SK-N-SH treated with all-trans-retinoic acid at 6 μM for 48 hours (cell line): Measurements from ENCODE around the gene CST9L.

Experiments
- ATAC-seq: fragments of 200-7000 bp; cut with Tn5 transposase; 3 replicates; pipeline ENCODE4 v1.9.1; 2020; ENCODE audit warnings: mild to moderate bottlenecking, moderate library complexity
- ARNTL ChIP-seq: fragments of 450-650 bp; formaldehyde crosslinking; IDR thresholded peaks from 2 replicates; pipeline ENCODE4 v1.5.0; 2020; ENCODE audit warnings: low read depth, mild to moderate bottlenecking, moderate library complexity, borderline replicate concordance
- BACH2 ChIP-seq: fragments of 250-450 bp; sonication (Bioruptor Pico); IDR thresholded peaks from 2 replicates; pipeline ENCODE4 v1.9.0; 2021; ENCODE audit warnings: mild to moderate bottlenecking, borderline replicate concordance
- CSDC2 ChIP-seq: fragments of 250-450 bp; sonication (Bioruptor Pico); IDR thresholded peaks from 2 replicates; pipeline ENCODE4 v1.5.0; 2020; ENCODE audit warnings: mild to moderate bottlenecking, moderate library complexity
- CSRNP3 ChIP-seq: fragments of 250-450 bp; sonication (Bioruptor Pico); IDR thresholded peaks from 2 replicates; pipeline ENCODE4 v1.5.1; 2021; ENCODE audit warnings: mild to moderate bottlenecking, moderate library complexity
- ESRRG ChIP-seq: fragments of 250-450 bp; sonication (Bioruptor Pico); IDR thresholded peaks from 2 replicates; pipeline ENCODE4 v1.6.1; 2021; ENCODE audit warnings: mild to moderate bottlenecking
- GLIS3 ChIP-seq: fragments of 250-450 bp; sonication (Bioruptor Pico); IDR thresholded peaks from 2 replicates; pipeline ENCODE4 v1.5.0; 2020; ENCODE audit warnings: mild to moderate bottlenecking, moderate library complexity
- ISL1 ChIP-seq: fragments of 250-450 bp; sonication (Bioruptor Pico); IDR thresholded peaks from 2 replicates; pipeline ENCODE4 v2.1.2; 2022; ENCODE audit warnings: mild to moderate bottlenecking, moderate library complexity
- OSR1 ChIP-seq: fragments of 250-450 bp; sonication (Bioruptor Pico); IDR thresholded peaks from 2 replicates; pipeline ENCODE4 v1.8.0; 2022; ENCODE audit warnings: moderate library complexity, mild to moderate bottlenecking, inconsistent platforms
- PPARA ChIP-seq: fragments of 250-450 bp; sonication (Bioruptor Pico); IDR thresholded peaks from 2 replicates; pipeline ENCODE4 v1.5.0; 2020; ENCODE audit warnings: mild to moderate bottlenecking, borderline replicate concordance
- RARB ChIP-seq: fragments of 250-450 bp; sonication (Bioruptor Pico); IDR thresholded peaks from 2 replicates; pipeline ENCODE4 v1.8.0; 2021; ENCODE audit warnings: mild to moderate bottlenecking, moderate library complexity
- TOX ChIP-seq: fragments of 250-450 bp; sonication (Bioruptor Pico); IDR thresholded peaks from 2 replicates; pipeline ENCODE4 v1.8.0; 2021; ENCODE audit warnings: mild to moderate bottlenecking, moderate library complexity, borderline replicate concordance
- TSHZ2 ChIP-seq: fragments of 250-450 bp; sonication (Bioruptor Pico); IDR thresholded peaks from 2 replicates; pipeline ENCODE4 v1.5.0; 2020; ENCODE audit warnings: mild to moderate bottlenecking, moderate library complexity
- ZC3H10 ChIP-seq: fragments of 250-450 bp; sonication (Bioruptor Pico); IDR thresholded peaks from 2 replicates; pipeline ENCODE4 v1.5.1; 2021; ENCODE audit warnings: mild to moderate bottlenecking, moderate library complexity
- ZFP3 ChIP-seq: fragments of 250-450 bp; sonication (Bioruptor Pico); IDR thresholded peaks from 2 replicates; pipeline ENCODE4 v1.5.0; 2020; ENCODE audit warnings: mild to moderate bottlenecking, moderate library complexity
- ZFP30 ChIP-seq: fragments of 450-650 bp; formaldehyde crosslinking; IDR thresholded peaks from 2 replicates; pipeline ENCODE4 v1.5.0; 2022; ENCODE audit warnings: mild to moderate bottlenecking, moderate library complexity
- ZNF565 ChIP-seq: fragments of 450-650 bp; formaldehyde crosslinking; conservative IDR thresholded peaks from 2 replicates; pipeline ENCODE4 v1.5.0; 2020; ENCODE audit warnings: low read depth, mild to moderate bottlenecking, moderate library complexity
- ZNF70 ChIP-seq: fragments of 450-650 bp; formaldehyde crosslinking; IDR thresholded peaks from 2 replicates; pipeline ENCODE4 v1.5.0; 2020; ENCODE audit warnings: mild to moderate bottlenecking, moderate library complexity
- ZNF8 ChIP-seq: fragments of 450-650 bp; formaldehyde crosslinking; IDR thresholded peaks from 2 replicates; pipeline ENCODE4 v1.5.0; 2020; ENCODE audit warnings: mild to moderate bottlenecking, moderate library complexity
- TF ChIP-seq, protein P1 (sequence below): fragments of 250-450 bp; sonication (Bioruptor Pico); IDR thresholded peaks from 2 replicates; pipeline ENCODE4 v1.8.0; 2020; ENCODE audit warnings: mild to moderate bottlenecking, moderate library complexity, borderline replicate concordance
- TF ChIP-seq, protein P2 (sequence below): fragments of 250-450 bp; sonication (Bioruptor Pico); IDR thresholded peaks from 2 replicates; pipeline ENCODE4 v1.8.0; 2021; ENCODE audit warnings: low read depth, mild to moderate bottlenecking, moderate library complexity, borderline replicate concordance
- TF ChIP-seq, protein P3 (sequence below): fragments of 250-450 bp; sonication (Bioruptor Pico); IDR thresholded peaks from 2 replicates; pipeline ENCODE4 v1.5.1; 2020; ENCODE audit warnings: low read depth, mild to moderate bottlenecking, moderate library complexity

CST9L gene

GRCh38 chr20:23519556-23519955 is 48.7 kb downstream of the CST9L start:
- TF ChIP-seq ARNTL (CRISPR knock-in tag), result no peak
- no peak for TF ChIP-seq ISL1
- no peak for TF ChIP-seq PPARA (CRISPR knock-in tag)
- no peak for TF ChIP-seq ESRRG (CRISPR knock-in tag)
- no peak for TF ChIP-seq ZFP3 (CRISPR knock-in tag)
- no peak for TF ChIP-seq TSHZ2
- TF ChIP-seq, all 23 proteins: peak for 0
- no peak for ATAC-seq

GRCh38 chr20:23517719-23518118 is 50.6 kb downstream of the CST9L start:
- TF ChIP-seq TOX (no peak), BACH2 (CRISPR knock-in tag) (no peak), ZFP30 (CRISPR knock-in tag) (no peak), ESRRG (CRISPR knock-in tag) (no peak), ZNF565 (CRISPR knock-in tag) (no peak), ZC3H10 (no peak), TSHZ2 (no peak), ZFP3 (CRISPR knock-in tag) (no peak), ZNF8 (no peak), GLIS3 (CRISPR knock-in tag) (no peak), CSDC2 (CRISPR knock-in tag) (no peak), RARB (CRISPR knock-in tag) (no peak), OSR1 (no peak), ISL1 (no peak), PPARA (CRISPR knock-in tag) (no peak)
- TF ChIP-seq, protein P1, sequence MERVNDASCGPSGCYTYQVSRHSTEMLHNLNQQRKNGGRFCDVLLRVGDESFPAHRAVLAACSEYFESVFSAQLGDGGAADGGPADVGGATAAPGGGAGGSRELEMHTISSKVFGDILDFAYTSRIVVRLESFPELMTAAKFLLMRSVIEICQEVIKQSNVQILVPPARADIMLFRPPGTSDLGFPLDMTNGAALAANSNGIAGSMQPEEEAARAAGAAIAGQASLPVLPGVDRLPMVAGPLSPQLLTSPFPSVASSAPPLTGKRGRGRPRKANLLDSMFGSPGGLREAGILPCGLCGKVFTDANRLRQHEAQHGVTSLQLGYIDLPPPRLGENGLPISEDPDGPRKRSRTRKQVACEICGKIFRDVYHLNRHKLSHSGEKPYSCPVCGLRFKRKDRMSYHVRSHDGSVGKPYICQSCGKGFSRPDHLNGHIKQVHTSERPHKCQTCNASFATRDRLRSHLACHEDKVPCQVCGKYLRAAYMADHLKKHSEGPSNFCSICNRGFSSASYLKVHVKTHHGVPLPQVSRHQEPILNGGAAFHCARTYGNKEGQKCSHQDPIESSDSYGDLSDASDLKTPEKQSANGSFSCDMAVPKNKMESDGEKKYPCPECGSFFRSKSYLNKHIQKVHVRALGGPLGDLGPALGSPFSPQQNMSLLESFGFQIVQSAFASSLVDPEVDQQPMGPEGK (CRISPR knock-in tag), result no peak
- TF ChIP-seq, protein P2, sequence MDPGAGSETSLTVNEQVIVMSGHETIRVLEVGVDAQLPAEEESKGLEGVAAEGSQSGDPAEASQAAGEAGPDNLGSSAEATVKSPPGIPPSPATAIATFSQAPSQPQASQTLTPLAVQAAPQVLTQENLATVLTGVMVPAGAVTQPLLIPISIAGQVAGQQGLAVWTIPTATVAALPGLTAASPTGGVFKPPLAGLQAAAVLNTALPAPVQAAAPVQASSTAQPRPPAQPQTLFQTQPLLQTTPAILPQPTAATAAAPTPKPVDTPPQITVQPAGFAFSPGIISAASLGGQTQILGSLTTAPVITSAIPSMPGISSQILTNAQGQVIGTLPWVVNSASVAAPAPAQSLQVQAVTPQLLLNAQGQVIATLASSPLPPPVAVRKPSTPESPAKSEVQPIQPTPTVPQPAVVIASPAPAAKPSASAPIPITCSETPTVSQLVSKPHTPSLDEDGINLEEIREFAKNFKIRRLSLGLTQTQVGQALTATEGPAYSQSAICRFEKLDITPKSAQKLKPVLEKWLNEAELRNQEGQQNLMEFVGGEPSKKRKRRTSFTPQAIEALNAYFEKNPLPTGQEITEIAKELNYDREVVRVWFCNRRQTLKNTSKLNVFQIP, result no peak
- no peak for ATAC-seq

DNA sequence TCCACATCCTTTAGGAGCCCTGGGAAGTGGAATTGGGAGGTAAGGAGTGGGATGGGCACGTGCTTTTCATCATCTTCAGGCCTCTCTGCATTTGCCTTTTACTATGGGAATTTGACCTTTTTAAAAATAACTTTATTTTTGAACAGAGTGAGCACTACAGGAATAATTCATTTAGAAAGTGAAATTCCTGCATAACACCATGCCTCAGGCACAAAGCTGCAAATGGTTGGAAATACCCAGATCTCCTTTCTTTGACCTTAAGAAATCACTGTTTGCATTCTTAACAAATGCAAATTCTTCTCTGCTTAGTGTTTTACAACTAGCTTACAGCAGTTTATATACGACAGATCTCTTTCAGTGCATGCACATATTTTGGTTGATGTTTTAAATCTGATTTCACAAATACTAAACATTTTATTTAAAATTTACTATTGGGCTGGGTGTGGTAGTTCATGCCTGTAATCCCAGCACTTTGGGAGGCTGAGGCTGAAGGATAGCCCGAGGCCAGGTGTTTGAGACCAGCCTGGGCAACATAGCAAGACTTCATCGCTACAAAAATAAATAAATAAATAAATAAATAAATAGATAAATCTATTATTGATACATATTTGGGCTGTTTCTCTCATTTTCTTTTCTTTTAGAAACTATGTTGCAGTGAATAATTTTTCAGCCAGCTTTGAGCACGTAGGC is 52.9 kb downstream of the CST9L start:
- ATAC-seq, result no peak
- TF ChIP-seq ZFP3 (CRISPR knock-in tag) (no peak), CSDC2 (CRISPR knock-in tag) (no peak), ZNF8 (no peak), TSHZ2 (no peak), ZNF70 (CRISPR knock-in tag) (no peak), OSR1 (no peak), ZNF565 (CRISPR knock-in tag) (no peak), CSRNP3 (no peak), ESRRG (CRISPR knock-in tag) (no peak), RARB (CRISPR knock-in tag) (no peak), ZFP30 (CRISPR knock-in tag) (no peak)
- TF ChIP-seq, protein P3, sequence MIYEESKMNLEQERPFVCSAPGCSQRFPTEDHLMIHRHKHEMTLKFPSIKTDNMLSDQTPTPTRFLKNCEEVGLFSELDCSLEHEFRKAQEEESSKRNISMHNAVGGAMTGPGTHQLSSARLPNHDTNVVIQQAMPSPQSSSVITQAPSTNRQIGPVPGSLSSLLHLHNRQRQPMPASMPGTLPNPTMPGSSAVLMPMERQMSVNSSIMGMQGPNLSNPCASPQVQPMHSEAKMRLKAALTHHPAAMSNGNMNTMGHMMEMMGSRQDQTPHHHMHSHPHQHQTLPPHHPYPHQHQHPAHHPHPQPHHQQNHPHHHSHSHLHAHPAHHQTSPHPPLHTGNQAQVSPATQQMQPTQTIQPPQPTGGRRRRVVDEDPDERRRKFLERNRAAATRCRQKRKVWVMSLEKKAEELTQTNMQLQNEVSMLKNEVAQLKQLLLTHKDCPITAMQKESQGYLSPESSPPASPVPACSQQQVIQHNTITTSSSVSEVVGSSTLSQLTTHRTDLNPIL, result no peak
